ENCODE measurements around the gene COL27A1. TPM values are rescaled to one million over a fixed set of nuclear protein-coding genes. Genes with fewer than 3 reads are reported as not detected.

Gene COL27A1
- total and polyA plus RNA-seq, 2 donors (not counting 1 experiment from before 2014, with no cell fraction given): 0.16 to 0.27 TPM

- no peak for DNase-seq
- Histone ChIP-seq H3K27me3 (replicated peaks in 1 of 4; ENCODE audit: control extremely low read depth in 1 of 4, control insufficient read depth in 3 of 4, insufficient read depth in 4 of 4, low read length in 3 of 4) (no peaks in the 10 kb centered on the region), H3K4me2 (replicated peaks; ENCODE audit: low read depth, low read length, poor library complexity, severe bottlenecking) (no peak overlapping the region), H3K36me3 (replicated peaks in 1 of 2; ENCODE audit: control extremely low read depth in 1 of 2, control insufficient read depth in 1 of 2, extremely low read depth in 1 of 2, insufficient read depth in 2 of 2, low read length in 1 of 2) (no peaks in the 10 kb centered on the region), H3K4me3 (ENCODE audit: control extremely low read depth in 1 of 5, extremely low read depth in 1 of 5, insufficient read depth in 1 of 5, low read depth in 2 of 5, low read length in 4 of 5) (no peak overlapping the region), H2AFZ (ENCODE audit: insufficient read depth, low read depth, low read length, poor library complexity, severe bottlenecking) (no peak overlapping the region), H3K4me1 (ENCODE audit: control insufficient read depth in 2 of 2, insufficient read depth in 2 of 2, low read length in 2 of 2) (no peaks in the 10 kb centered on the region), H3K9ac (ENCODE audit: low read length) (no peak overlapping the region), H3K79me2 (ENCODE audit: control insufficient read depth, insufficient read depth, low read length) (no peaks in the 10 kb centered on the region), H4K20me1 (ENCODE audit: control insufficient read depth, insufficient read depth, low read length, poor library complexity, severe bottlenecking) (no peaks in the 10 kb centered on the region), H3K9me3 (ENCODE audit: control extremely low read depth in 1 of 3, control insufficient read depth in 2 of 3, insufficient read depth in 1 of 3, low read length in 2 of 3) (no peaks in the 10 kb centered on the region), H3K27ac (ENCODE audit: low read length in 2 of 2) (no peak overlapping the region)
- ChIA-PET CTCF (no interaction called here), POLR2A (no interaction called here)
- TF ChIP-seq CTCF (IDR thresholded peaks at IDR 0.05) (no peak), EZH2 (IDR thresholded peaks at IDR 0.05; ENCODE audit: borderline replicate concordance, insufficient read depth, low read depth, low read length, poor library complexity, severe bottlenecking) (no peak)
- ATAC-seq (ENCODE audit: low read depth): no peak
- intact Hi-C loops (cut with micrococcal nuclease): no loop called here
- Mint-ChIP-seq H3K27me3 (no peaks in the 10 kb centered on the region), H3K4me3 (no peak overlapping the region), H3K4me1 (no peaks in the 10 kb centered on the region), H3K27ac (no peak overlapping the region), H3K9me3 (ENCODE audit: insufficient read depth) (no peaks in the 10 kb centered on the region)
- WGBS (ENCODE audit: insufficient coverage): 88% methylated on average over 11 of the region's 12 CpGs
Observed at GRCh38 chr9:114246558-114246957, 91.2 kb downstream of the COL27A1 start.

GRCh38 chr9:114247077-114247476 lies 91.7 kb downstream of the COL27A1 start:
- TF ChIP-seq CTCF (IDR thresholded peaks at IDR 0.05) (no peak), EZH2 (IDR thresholded peaks at IDR 0.05; ENCODE audit: borderline replicate concordance, insufficient read depth, low read depth, low read length, poor library complexity, severe bottlenecking) (no peak)
- Mint-ChIP-seq H3K4me3 (no peak overlapping the region), H3K4me1 (no peaks in the 10 kb centered on the region), H3K9me3 (ENCODE audit: insufficient read depth) (no peaks in the 10 kb centered on the region), H3K27ac (no peak overlapping the region), H3K27me3 (no peaks in the 10 kb centered on the region)
- no CpG with 5 or more reads among the region's 2 CpGs for WGBS (ENCODE audit: insufficient coverage)
- no peaks in the 10 kb centered on the region for H3K79me2 ChIP-seq (ENCODE audit: control insufficient read depth, insufficient read depth, low read length)
- no peak overlapping the region for H3K27ac ChIP-seq (ENCODE audit: low read length in 2 of 2)
- no peaks in the 10 kb centered on the region for H3K4me1 ChIP-seq (ENCODE audit: control insufficient read depth in 2 of 2, insufficient read depth in 2 of 2, low read length in 2 of 2)
- DNase-seq (no peak), ATAC-seq (ENCODE audit: low read depth) (no peak)
- no peak overlapping the region for H2AFZ ChIP-seq (ENCODE audit: insufficient read depth, low read depth, low read length, poor library complexity, severe bottlenecking)
- H3K9me3 ChIP-seq (ENCODE audit: control extremely low read depth in 1 of 3, control insufficient read depth in 2 of 3, insufficient read depth in 1 of 3, low read length in 2 of 3): no peaks in the 10 kb centered on the region
- H3K36me3 ChIP-seq (replicated peaks in 1 of 2; ENCODE audit: control extremely low read depth in 1 of 2, control insufficient read depth in 1 of 2, extremely low read depth in 1 of 2, insufficient read depth in 2 of 2, low read length in 1 of 2): no peaks in the 10 kb centered on the region
- ChIA-PET CTCF (no interaction called here), POLR2A (no interaction called here)
- no peaks in the 10 kb centered on the region for H3K27me3 ChIP-seq (replicated peaks in 1 of 4; ENCODE audit: control extremely low read depth in 1 of 4, control insufficient read depth in 3 of 4, insufficient read depth in 4 of 4, low read length in 3 of 4)
- H4K20me1 ChIP-seq (ENCODE audit: control insufficient read depth, insufficient read depth, low read length, poor library complexity, severe bottlenecking): no peaks in the 10 kb centered on the region
- no peak overlapping the region for H3K9ac ChIP-seq (ENCODE audit: low read length)
- no peak overlapping the region for H3K4me3 ChIP-seq (ENCODE audit: control extremely low read depth in 1 of 5, extremely low read depth in 1 of 5, insufficient read depth in 1 of 5, low read depth in 2 of 5, low read length in 4 of 5)
- H3K4me2 ChIP-seq (replicated peaks; ENCODE audit: low read depth, low read length, poor library complexity, severe bottlenecking): no peak overlapping the region
- intact Hi-C loops (cut with micrococcal nuclease): no loop called here
